K562 (cell line): ENCODE measurements around the gene CACNA1A. TPM values are rescaled to one million over a fixed set of nuclear protein-coding genes. Genes with fewer than 3 reads are reported as not detected.

Experiments
- ADNP ChIP-seq: fragments of 200-800 bp; sonication (Bioruptor generic); IDR thresholded peaks from 2 replicates; pipeline ENCODE4 v1.6.1; 2016; ENCODE audit warnings: missing genetic modification characterization, missing compliant biosample characterization
- DIDO1 ChIP-seq: fragments of 450-650 bp; IDR thresholded peaks from 2 replicates; pipeline ENCODE4 v1.6.1; 2016; ENCODE audit warnings: low read depth, missing biosample characterization, missing genetic modification characterization
- DMBX1 ChIP-seq: fragments of 250-450 bp; sonication (Bioruptor Pico); IDR thresholded peaks from 2 replicates; pipeline ENCODE4 v1.8.0; 2022; ENCODE audit warnings: inconsistent platforms, mild to moderate bottlenecking, moderate library complexity, borderline replicate concordance
- FOXM1 ChIP-seq, 2 experiments: fragments of 450-650 bp in 1 of 2; sonication (generic) in 1 of 2; formaldehyde crosslinking in 1 of 2; IDR thresholded peaks; 2 replicates each; pipeline versions ENCODE4 v1.6.1 to v1.9.0; 2017 to 2022; ENCODE audit warnings: low read depth in 2 of 2, mild to moderate bottlenecking in 2 of 2, missing genetic modification reagents in 1 of 2, moderate library complexity in 1 of 2
- GTF2A2 ChIP-seq: IDR thresholded peaks from 2 replicates; pipeline ENCODE4 v1.6.1; 2016; ENCODE audit warnings: mild to moderate bottlenecking, missing genetic modification characterization, missing compliant biosample characterization
- GTF2E2 ChIP-seq: fragments of 200-800 bp; sonication (Bioruptor generic); IDR thresholded peaks from 2 replicates; pipeline ENCODE4 v1.6.1; 2016; ENCODE audit warnings: missing genetic modification characterization, missing compliant biosample characterization
- HLTF ChIP-seq: fragments of 450-650 bp; IDR thresholded peaks from 2 replicates; pipeline ENCODE4 v1.6.1; 2016
- HOMEZ ChIP-seq: fragments of 250-450 bp; sonication (Bioruptor Pico); IDR thresholded peaks from 2 replicates; pipeline ENCODE4 v1.4.0; 2020; ENCODE audit warnings: mild to moderate bottlenecking, moderate library complexity
- L3MBTL2 ChIP-seq: fragments of 450-650 bp; IDR thresholded peaks from 2 replicates; pipeline ENCODE4 v1.6.1; 2016; ENCODE audit warnings: mild to moderate bottlenecking, moderate library complexity
- MITF ChIP-seq: IDR thresholded peaks from 2 replicates; pipeline ENCODE4 v1.6.1; 2014; ENCODE audit warnings: antibody characterized with exemption
- MXI1 ChIP-seq: IDR thresholded peaks from 2 replicates; pipeline ENCODE4 v1.6.1; 2011; ENCODE audit warnings: low read depth, mild to moderate bottlenecking, improper control_type of control experiment, low read length
- NR4A1 ChIP-seq, 2 experiments: fragments of 250-450 bp in 1 of 2; fragments of 450-650 bp in 1 of 2; sonication (Bioruptor Pico) in 1 of 2; IDR thresholded peaks; 2 replicates each; pipeline versions ENCODE4 v1.4.0 to v1.6.1; 2016 to 2020; ENCODE audit warnings: mild to moderate bottlenecking in 2 of 2, missing compliant biosample characterization in 1 of 2, missing genetic modification characterization in 1 of 2, moderate library complexity in 1 of 2
- POLR3A ChIP-seq: IDR thresholded peaks from 2 replicates; pipeline ENCODE4 v1.6.1; 2011; ENCODE audit warnings: borderline replicate concordance, mild to moderate bottlenecking, moderate library complexity; ENCODE audit not compliant: insufficient read length, insufficient read depth; ENCODE audit errors: extremely low read depth
- SNIP1 ChIP-seq: fragments of 450-650 bp; IDR thresholded peaks from 2 replicates; pipeline ENCODE4 v1.7.1; 2017; ENCODE audit warnings: low read depth, mild to moderate bottlenecking
- SREBF2 ChIP-seq: sonication (generic); formaldehyde crosslinking; IDR thresholded peaks from 2 replicates; pipeline ENCODE4 v1.4.0; 2020; ENCODE audit warnings: mild to moderate bottlenecking, missing genetic modification reagents
- SRSF1 ChIP-seq: fragments of 200-400 bp; formaldehyde crosslinking; IDR thresholded peaks from 2 replicates; pipeline ENCODE4 v1.6.1; 2017; ENCODE audit warnings: mild to moderate bottlenecking, low read depth, low read length, moderate library complexity
- YY1 ChIP-seq, 3 experiments: IDR thresholded peaks; 2 replicates each; pipeline ENCODE4 v1.6.1; 2011; ENCODE audit warnings: low read length in 2 of 3, mild to moderate bottlenecking in 2 of 3, moderate library complexity in 2 of 3, borderline replicate concordance in 1 of 3, control low read depth in 1 of 3, low read depth in 1 of 3; ENCODE audit not compliant: insufficient read depth in 3 of 3, insufficient replicate concordance in 2 of 3, control insufficient read depth in 1 of 3, insufficient read length in 1 of 3; ENCODE audit errors: extremely low read depth in 1 of 3
- ZC3H8 ChIP-seq: fragments of 450-650 bp; IDR thresholded peaks from 2 replicates; pipeline ENCODE4 v1.6.1; 2017
- ZNF121 ChIP-seq: sonication (generic); formaldehyde crosslinking; conservative IDR thresholded peaks from 2 replicates; pipeline ENCODE4 v1.8.0; 2022; ENCODE audit warnings: missing genetic modification reagents
- ZNF518B ChIP-seq: fragments of 250-450 bp; sonication (Bioruptor Pico); IDR thresholded peaks from 2 replicates; pipeline ENCODE4 v1.5.0; 2021; ENCODE audit warnings: mild to moderate bottlenecking, moderate library complexity
- ZNF785 ChIP-seq: fragments of 250-450 bp; sonication (Bioruptor Pico); IDR thresholded peaks from 2 replicates; pipeline ENCODE4 v1.4.0; 2020; ENCODE audit warnings: mild to moderate bottlenecking
- polyA plus RNA-seq, 8 experiments: library from polyadenylated mRNA; depleted of rRNA in 4 of 8; stranded (reverse) in 5 of 8; unstranded in 3 of 8; fragments of >200 nt; fragmentation: Nextera tagmentation in 2 of 8; fragmentation: Illumina TruSeq in 1 of 8; extraction: Ambion mirVana in 2 of 8; extraction: Trizol in 1 of 8; gene quantifications; 2 replicates each; pipeline versions ENCODE4 v1.2.1 to v1.2.3, GENCODE V29; 2011 to 2014; ENCODE audit warnings: inconsistent platforms in 1 of 8, missing spikeins in 1 of 8
- total RNA-seq, 7 experiments: library from RNA; depleted of rRNA in 6 of 7; stranded (reverse); fragments of >200 nt in 6 of 7; fragmentation: Illumina TruSeq in 2 of 7; extraction: Trizol in 2 of 7; gene quantifications; 2 replicates each; pipeline versions ENCODE4 v1.2.1 to v1.2.3, GENCODE V29; 2011 to 2021; ENCODE audit warnings: low replicate concordance in 1 of 7

CACNA1A gene
- total and polyA plus RNA-seq, 9 of the 15 experiments (the other 6 are each of a cell fraction or from before 2014, with no cell fraction given): 0.03 to 0.20 (median 0.09) TPM; not detected in 1

GRCh38 chr19:13164343-13165161, 341.7 kb downstream of the CACNA1A start (continued):
- TF ChIP-seq HOMEZ (no peak), ZNF518B (CRISPR knock-in tag) (no peak), ZNF785 (CRISPR knock-in tag) (no peak), GTF2A2 (tag) (no peak), MXI1 (no peak), SREBF2 (CRISPR knock-in tag) (no peak), POLR3A (no peak), DIDO1 (tag) (0 out of 2 replicates have a peak, but pooled peaks have one; percentile 33), DMBX1 (CRISPR knock-in tag) (peak; percentile 67; the same call in 1 of the 2 replicates), ZC3H8 (no peak), SNIP1 (no peak), YY1 (IDR thresholded peaks at IDR 0.05; ENCODE audit: borderline replicate concordance in 1 of 3, control insufficient read depth in 1 of 3, extremely low read depth in 1 of 3, insufficient read depth in 3 of 3, insufficient read length in 1 of 3, insufficient replicate concordance in 2 of 3, low read depth in 1 of 3, low read length in 2 of 3) (no peak), ADNP (no peak), SRSF1 (no peak), MITF (no peak), ZNF121 (CRISPR knock-in tag) (no peak), L3MBTL2 (peak; percentile 48; the same call in 1 of the 2 replicates), NR4A1 (CRISPR knock-in tag; IDR thresholded peaks at IDR 0.05) (no peak), NR4A1 (tag; IDR thresholded peaks at IDR 0.05) (0 out of 2 replicates have a peak, but pooled peaks have one; percentile 25), GTF2E2 (no peak; the same call in none of the 2 replicates), FOXM1 (IDR thresholded peaks at IDR 0.05; ENCODE audit: low read depth) (no peak), FOXM1 (CRISPR knock-in tag; IDR thresholded peaks at IDR 0.05; ENCODE audit: low read depth) (no peak), HLTF (no peak)
